HG02759 (cell line): ENCODE results near the gene KRTAP4-9.
"Not testable (repeated sequence)": the region's sequence is repeated elsewhere in the genome, so short reads cannot be mapped to it uniquely, and the experiment has no call there.

Experiments used
- ATAC-seq: cut with Tn5 transposase; IDR thresholded peaks from one replicate; pipeline ENCODE4 v1.9.1; 2021; ENCODE audit warnings: mild to moderate bottlenecking, moderate library complexity; ENCODE audit not compliant: unreplicated experiment

Gene KRTAP4-9

DNA sequence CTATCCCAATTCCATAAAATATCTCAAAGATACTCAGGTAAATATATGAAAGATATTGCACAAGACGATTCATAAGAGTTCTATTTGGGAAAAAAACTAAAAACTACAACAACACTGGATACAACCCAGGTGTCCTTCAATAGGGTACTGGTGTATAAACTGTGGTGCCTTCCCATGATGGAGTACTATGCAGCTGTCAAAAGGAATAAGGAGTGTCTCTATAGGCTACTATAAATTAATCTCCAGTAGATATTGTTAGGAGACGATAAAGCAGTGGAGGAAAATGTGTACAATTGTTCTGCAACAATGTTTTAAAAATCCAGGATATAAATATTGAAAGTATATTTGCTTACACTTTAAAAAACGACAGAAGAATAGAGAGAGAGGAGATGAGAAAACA, 21.2 kb downstream of the KRTAP4-9 start:
- no peak for ATAC-seq

DNA sequence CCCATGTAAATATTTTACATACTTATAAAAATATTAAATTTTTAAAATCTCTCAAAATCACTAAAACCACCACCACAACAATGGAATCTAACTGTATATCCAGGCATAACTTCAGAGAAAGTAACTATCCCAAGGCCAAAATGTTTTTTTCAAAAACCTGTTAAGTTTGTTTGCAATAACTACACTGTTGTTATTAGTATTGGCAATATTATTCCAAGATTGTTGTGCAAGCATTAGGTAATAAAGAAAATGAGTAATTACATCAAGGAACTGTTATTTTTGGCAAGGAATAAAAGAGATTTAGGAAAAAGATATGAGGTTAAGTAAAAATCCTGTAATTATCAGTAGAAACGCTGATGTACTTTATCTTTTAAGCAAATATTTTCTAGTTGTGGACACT, 22.2 kb downstream of the KRTAP4-9 start:
- no peak for ATAC-seq

DNA sequence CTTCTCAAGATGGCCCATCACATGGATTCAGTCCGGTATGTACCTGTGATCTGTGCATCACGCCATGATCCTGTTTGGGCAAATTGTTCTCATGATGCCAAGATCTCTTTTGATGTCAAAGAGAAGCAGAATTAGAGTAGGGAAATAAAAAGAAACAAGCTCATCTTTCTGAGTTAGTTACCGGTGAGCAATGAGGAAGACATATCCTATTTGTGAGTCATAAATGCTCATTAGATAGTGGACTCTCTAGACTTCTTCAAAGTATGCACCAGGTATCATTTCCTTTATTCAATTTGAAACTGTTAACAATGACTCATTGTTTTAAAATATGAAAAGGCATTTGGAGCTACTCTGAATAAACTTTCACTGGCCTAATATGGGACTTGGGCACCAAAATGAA, 26.8 kb downstream of the KRTAP4-9 start:
- no peak for ATAC-seq

GRCh38 chr17:41133880-41134735, 28.9 kb downstream of the KRTAP4-9 start:
- no peak for ATAC-seq

- not testable (repeated sequence) for ATAC-seq
These were observed 34.7 kb downstream of the KRTAP4-9 start for GRCh38 chr17:41139865-41140264.

- ATAC-seq, result no peak
These were observed 35.4 kb downstream of the KRTAP4-9 start, which contains the start of gene KRTAP4-6 for GRCh38 chr17:41140360-41141131. TSS of gene KRTAP4-6 (minus strand) at chr17:41140544. CDS start at chr17:41140487, 57 bp downstream.

DNA sequence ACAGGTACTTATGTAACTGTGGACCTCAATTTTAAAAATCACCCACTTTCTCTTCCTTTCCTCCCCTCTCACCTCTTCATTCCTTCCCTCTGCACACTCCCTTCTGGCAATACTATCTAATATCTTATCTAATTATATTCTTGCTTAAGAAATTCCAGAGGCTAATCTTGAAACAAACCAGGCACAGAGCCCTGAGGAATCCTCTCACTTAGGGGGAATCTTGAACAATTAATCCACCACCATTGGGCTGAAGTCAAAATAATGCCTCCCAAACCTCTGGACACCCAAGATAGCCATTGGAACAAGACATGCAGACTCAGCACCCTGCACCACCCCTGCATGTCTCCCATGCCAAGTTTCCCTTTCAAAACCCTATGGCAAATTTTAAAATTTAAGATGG, 36.2 kb downstream of the KRTAP4-9 start:
- ATAC-seq, result no peak

- ATAC-seq, result no peak
These were observed 39.7 kb downstream of the KRTAP4-9 start for GRCh38 chr17:41144846-41145245.

DNA sequence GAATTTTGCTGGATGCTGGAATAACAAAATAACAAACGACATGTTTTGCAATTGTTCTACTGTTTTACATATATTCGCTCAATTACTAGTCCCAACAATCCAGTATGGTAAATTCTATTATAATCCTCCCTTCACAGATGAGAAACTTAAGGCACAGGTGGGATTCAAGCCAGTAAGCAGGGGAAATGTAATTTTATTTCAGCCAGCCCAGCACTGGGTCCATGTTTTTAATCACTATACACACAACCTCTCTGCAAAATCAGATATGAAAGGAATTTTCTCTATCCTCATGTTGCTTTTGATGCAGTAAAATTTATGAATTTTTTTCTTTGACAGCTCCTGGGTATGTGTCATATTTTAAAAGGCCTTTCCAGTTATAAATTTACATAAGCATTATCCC, 40.1 kb downstream of the KRTAP4-9 start:
- ATAC-seq, result no peak

DNA sequence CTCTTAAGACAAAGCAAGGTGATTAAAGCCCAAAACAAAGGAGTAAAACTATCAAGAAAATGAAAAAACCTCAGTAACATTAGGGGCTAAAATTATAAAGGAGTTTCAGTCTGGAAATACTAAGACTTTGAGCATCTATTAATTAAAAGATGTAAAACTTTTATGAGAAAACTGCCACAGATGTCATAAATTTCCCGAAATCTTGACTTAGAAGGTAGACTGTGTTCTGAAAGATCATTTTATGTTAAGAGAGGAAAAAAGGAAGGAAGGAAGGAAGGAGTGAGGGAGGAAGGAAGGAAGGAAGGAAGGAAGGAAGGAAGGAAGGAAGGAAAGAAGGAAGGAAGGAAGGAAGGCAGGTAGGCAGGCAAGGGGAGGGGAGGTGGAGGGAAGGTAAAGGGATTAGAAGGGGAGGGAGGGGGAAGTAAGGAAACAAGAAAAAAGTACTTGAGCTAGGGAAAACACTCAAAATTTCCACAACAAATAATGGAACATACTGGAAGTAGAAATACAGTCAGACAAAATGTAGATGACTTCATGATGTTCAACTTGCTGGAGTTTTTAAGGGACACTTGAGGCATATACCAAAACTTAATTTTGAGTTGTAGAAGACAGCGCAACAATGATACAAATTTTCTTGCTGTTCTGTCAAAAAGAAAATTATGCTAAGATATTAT, 42.5 kb downstream of the KRTAP4-9 start:
- no peak for ATAC-seq

DNA sequence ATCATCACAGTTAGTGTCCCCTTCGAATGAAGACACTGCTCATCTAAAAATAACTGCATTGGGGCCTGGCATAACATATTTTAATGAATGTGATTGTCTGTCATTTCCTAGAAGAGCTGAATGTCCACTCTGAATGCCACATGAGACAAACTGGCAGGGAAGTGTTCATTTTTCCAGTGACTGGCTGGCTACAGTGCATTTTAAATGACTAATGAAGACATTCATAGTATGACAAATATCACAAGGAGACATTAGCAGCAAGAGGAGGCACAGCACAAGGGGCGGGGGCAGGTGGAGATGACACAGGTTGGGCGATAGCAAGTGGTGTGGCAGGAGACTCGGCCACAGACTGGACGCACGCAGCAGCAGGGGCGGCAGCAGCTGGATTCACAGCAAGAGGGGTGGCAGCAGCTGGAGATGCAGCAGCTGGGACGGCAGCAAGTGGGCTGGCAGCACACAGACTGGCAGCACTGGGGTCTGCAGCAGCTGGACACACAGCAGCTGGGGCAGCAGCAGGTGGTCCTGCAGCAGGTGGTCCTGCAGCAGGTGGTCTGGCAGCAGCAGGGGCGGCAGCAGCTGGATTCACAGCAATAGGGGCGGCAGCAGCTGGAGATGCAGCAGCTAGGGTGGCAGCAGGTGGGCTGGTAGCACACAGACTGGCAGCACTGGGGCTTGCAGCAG, 43.9 kb downstream of the KRTAP4-9 start:
- not testable (repeated sequence) for ATAC-seq

DNA sequence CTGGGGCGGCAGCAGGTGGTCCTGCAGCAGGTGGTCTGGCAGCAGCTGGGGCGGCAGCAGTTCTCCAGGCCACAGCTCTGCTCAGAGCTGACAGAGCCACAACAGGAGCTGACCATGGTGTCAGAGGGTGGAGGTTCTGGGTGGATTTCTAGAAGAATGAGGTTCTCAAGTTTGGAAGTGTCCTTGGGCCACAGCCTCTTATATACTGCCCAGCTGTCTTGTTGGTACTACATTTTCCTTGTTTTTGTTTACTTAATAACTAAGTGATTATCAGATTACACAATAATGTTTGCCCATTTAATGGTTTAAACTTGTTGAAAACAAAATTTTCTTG, 44.4 kb downstream of the KRTAP4-9 start, which contains the start of gene KRTAP4-5:
KRTAP4-5 (minus strand) TSS at position 174 of the 334 bp plus-strand sequence; CDS start at position 116, 58 bp downstream.
- ATAC-seq, result no peak

GRCh38 chr17:41150026-41150425, 44.8 kb downstream of the KRTAP4-9 start:
- ATAC-seq, result no peak

- no peak for ATAC-seq
These were observed 46.3 kb downstream of the KRTAP4-9 start for GRCh38 chr17:41151525-41151924.

GRCh38 chr17:41153856-41154255, 48.7 kb downstream of the KRTAP4-9 start:
- ATAC-seq, result no peak
